Measurements from ENCODE around the gene MLN.

The MLN gene

DNA sequence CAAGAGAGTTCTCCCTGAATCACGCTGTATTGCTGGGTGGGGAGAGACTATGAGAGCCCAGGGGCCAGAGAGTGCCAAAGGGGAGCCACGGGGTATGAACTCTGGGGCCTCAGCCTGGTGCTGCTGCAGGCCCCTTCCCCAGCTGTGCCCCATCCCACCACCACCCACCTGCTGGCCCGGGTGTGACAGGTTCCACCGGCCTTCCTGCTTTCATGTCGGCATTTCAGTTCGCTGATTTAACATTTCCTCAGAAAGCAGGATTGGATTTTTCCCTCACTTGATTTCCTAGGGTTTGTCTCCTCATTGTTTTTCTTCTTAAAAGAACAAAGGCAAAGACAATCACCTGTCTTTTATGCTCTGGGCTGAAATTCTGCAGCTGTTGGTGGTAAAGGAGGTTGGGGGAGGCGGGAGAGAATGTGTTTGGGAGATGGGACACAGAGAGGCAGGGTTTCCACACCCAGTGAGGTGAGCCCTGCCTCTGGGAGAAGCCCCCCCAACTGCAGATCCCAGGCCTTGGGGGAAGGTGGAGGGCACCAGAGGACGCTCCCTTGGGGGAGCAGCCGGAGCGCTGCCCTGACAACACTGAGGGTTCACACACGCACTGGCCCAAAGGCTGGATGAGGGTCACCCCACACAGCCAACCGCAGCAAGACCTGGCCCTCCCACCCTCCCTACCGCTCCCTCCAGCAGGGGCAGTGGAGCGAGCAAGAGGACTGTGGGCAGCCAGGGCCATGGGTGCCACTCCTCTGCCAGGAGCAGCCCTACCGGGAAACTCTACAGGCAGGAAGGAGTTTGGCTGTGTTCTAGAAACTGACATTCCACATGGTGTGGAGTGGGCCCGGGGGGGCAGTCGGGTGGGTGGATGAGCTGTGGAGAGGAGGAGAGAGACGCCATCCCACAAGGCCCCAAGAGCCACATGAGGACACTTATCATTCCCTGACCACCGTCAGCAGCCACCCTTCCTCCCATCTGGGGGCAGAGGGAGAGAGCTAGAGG lies 10.5 kb upstream of the MLN start:
- DNase-seq: no peak

DNA sequence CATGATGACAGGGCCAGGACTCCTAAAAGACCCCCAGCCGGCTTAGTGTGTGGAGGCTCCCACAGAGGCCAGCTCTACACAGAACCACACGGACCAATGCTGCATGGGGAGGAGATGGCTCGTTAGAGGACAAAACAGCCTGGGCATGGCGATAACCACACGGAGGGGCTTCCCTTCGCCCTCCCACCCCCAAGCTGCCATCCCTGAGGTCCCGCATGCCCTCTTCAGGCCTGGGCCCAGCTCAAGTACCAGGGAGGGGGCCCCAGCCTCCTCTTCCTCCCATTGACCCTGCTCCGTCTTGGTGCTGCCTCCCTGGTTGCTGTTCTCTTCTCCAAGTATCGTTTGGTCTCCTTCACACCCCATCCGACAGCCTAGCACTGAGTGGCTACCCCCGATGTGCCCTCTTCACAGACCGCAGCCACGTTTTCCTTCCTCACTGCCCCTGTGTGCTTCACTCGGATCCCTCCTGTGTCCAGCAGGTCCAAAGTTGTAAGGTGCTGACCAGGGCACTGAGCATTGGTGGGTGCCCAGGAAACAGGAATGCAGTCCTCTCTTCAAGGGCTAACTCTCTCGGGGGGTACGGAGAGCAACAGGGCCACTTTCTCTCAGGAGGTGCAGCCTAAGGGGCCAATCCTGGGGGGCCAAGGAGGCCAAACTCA lies 9.6 kb upstream of the MLN start:
- no peak for DNase-seq

DNA sequence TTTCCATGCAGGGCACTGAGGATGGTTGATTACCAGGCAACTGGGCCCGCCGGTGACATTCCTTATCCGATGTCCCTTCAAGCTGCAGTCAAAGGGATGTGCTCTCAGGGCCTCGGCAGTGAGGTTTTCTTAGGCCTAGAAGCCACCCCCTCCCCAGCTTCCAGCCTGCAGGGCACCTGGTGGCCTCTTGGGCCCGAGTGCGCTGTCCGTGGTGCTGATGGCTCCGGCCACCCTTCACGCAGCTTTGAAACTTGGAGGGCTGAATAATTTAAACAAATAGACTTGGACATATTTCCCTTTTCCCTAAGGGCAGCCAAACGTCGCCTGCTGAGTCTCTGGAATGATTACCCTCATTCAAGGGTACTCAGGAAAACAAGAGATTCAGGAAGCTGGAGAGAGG lies 8.9 kb upstream of the MLN start:
- DNase-seq: peak; percentile 30

DNA sequence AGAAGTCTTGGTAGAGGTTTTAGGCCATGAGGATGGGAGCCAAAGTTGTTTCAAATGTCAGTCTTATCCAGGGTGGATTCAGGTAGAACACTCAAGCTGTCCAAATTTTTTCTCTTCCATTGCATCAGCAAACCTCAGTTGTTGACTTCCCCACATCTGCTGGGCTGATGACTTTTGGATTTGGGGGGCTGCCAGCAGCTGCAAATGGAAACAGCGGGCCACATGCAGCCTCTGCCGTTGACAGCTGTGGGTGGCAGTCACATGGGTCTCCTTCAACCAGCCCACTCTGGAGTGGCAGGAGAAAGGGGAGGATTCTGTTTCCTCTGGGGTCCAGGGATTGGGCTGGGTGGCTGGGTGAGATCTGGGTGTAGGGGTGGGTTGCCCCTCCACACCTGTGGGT lies 5.8 kb upstream of the MLN start:
- DNase-seq: no peak

DNA sequence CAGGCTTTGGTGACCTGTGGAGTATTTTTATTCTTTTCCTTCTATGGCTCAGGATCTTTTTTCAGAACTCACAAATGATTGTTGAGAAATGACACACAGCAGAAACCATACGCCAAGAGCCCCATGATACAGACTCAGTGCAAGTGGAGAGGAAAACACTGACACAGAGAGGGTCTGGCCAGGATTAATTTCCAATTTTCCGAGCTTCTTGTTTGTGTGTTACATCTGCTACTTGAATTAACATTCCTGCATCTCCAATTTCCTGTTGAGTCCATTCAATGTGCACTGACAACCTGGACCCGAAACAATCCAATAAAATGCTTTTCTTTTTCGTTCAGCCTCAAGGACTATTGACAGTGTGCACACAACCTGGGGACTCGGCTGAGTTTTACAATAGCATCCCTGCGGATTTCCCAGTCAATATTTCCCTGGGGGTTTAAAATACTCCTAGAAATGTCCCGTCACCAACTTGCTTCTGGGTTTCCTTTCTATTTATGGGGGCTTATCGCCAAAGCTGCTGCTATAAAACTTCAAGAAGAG lies 4.9 kb upstream of the MLN start:
- no peak for DNase-seq

DNA sequence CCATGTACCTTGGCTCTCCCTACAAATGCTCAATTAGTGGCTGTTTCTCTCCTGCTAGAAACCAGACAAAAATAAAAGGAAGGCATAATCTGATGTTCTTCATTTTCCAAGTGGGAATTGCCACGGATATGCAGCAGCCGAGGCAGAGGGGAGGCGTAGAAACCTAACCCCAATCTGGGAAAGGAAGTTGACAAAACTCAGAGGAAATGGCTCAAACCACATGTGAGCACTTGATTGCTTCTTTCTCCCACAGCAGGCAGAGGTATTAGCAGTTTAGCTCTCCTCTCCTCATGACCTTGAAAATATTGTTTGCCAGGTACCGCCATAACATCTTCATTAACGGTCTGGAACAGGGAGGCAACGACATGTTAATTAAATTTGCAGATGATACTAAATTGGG lies 3.8 kb upstream of the MLN start:
- no peak for DNase-seq

DNA sequence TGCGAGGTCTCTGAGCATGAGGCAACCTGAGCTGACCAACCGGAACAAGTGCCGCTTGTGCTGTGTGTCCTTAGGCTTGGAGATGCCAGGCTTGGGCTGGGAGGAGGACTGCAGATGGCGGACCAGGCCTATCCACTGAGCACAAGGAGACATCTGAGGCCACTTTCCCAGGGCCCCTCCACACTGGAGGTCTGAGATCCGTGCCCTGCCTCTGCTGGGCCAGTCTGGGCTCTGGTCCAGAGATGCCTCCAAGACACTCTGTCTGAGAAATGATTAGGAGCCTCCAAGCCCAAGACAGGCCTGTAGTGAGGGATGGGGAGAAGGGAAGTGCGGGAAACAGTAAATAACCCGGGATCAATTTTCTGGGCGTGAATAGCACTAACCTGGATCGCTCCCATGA lies 3.0 kb upstream of the MLN start:
- DNase-seq: no peak

DNA sequence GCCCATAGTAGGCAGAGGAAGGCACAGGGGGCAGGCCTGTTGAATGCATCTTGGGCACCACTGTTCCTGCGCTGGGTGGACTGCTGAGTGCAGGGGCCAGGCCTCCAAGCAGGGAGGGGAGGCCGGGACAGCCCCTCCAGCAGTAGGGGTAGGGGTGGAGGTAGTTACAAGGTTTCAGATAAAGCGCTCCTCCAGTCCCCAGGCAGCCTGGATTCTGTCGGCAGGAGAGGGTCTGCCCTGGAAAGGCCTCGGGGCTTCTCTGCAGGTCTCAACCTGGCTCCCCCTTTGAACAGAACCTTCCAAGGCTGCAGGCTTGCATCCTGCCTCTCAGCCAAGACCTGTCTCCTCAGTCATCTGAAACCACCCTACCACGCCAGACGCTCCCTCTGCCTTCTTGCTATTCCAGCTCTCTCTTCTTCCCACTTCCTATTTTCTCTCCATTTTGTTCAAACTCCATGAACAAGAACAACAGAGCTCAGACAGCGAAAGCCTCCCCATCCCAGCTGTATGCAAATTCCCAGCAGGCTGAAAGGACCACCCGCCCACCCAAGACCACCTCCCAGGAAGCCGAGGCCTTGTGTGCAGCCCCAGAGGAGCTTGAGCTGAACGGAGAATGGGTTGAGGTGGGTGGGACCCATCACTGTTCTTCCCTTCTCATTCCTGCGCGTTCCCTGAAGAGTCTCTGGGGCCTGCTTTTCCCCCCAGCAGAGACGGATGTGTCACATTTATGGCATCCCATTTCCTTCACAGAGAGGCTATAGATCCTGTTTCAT lies 1.4 kb downstream of the MLN start:
- no peak for DNase-seq

DNA sequence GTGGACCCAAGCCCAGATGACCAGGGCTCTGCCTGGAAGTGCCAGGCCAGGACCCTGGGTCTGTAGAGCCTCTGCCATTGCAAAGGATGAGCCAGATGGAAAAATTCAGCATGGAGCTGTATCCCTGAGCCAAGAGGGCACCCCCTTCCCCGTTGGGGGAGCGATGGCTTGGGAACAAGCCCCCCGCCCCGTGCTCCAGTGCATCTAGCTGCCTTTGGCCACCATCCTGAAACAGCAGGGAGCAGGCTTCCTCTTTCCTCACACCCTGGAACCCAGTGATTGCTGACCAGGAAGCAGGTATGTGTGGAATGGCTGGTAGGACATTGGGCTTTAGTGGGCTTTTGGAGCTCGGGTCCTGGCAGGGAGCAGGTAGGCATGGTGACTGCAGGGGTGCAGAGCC lies 2.2 kb downstream of the MLN start:
- no peak for DNase-seq

DNA sequence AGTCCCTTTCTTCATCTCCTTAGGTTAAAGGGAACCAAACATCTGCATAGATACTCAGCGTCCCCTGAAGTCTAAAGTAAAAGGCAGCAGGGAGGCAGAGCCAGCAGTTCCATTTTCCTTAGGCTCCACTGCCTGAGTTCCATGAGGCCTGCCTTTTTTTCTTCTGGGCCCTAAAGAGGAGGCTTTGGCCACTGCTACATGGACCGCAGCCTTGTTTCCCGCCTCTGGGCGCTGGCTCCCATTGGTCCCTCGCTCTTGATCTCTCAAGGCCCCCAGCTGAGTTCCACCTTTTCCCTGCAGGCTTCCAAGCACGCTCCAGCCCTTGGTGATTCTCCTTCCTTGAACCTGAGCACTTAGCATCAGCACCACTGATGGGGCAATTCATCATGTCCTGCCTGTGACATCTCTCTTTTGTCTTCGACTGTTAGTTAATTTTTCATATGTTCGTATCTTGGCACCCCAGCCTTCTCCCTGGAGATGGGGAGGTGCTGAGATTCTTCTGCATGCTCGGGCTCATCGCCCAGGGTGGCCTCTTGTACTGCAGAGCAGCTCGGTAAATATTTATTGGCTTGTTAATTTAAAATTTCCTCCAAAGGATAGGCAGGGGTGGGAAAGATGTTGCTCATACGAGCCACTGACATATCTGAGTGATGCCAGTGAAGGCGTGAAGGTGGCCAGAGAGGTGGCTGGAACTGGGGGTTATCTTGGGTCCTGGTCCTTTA lies 3.4 kb downstream of the MLN start:
- no peak for DNase-seq

DNA sequence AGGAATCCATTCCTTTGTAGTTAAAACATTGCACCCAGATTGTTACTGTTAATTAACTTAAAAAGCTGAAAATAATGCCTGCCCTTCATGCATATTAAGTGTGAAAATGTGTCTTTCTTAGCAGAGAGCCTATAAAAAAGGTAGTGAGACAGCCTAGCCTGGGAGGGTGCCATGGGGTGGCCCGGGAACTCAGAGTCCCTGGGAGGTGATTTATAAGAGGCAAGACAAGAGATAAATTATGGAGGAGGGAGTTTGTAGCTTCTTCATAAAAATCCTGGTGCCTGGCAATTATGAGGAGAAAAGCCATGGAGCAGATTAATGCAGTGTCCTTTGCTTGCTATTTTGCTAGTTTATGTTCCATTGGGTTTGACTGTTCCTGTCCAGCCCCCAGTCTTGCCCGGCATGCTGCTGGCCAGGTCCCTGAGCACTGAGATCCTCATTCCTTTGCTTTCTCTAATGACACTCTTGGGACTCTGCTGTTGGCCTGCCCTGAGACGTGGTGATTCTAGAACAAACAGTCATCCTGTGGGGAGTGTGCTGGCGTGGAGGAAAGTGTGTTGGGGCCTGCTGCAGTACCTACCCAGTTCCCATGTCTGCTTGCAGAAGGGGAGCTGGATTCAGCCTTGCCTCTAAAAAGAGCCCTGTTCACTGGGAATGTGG lies 4.2 kb downstream of the MLN start:
- DNase-seq: no peak

DNA sequence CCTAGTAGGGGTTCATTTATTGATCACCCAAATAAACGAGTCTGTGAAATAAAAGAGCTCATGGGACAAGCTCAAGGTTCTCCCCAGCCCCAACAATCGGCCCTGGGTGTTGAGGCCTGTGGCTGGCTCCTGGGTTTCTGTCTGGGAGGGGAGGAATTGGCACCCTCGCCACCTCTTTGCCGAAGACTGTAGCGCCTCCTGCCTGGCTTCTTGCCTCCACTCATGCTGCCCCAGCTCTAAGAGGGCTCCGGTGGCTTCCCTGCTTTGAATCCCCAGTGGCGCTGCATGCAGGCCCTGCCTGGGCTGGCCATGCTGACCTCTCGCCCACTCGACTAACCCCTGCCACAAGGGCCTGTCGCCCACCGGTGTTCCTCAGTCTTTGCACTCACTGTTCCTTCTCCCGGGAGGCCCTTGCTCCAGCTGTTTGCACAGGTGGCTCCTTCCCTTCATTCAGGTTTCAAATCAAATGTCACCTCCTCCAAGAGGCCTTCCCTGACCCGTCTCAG lies 5.4 kb downstream of the MLN start:
- DNase-seq: no peak

DNA sequence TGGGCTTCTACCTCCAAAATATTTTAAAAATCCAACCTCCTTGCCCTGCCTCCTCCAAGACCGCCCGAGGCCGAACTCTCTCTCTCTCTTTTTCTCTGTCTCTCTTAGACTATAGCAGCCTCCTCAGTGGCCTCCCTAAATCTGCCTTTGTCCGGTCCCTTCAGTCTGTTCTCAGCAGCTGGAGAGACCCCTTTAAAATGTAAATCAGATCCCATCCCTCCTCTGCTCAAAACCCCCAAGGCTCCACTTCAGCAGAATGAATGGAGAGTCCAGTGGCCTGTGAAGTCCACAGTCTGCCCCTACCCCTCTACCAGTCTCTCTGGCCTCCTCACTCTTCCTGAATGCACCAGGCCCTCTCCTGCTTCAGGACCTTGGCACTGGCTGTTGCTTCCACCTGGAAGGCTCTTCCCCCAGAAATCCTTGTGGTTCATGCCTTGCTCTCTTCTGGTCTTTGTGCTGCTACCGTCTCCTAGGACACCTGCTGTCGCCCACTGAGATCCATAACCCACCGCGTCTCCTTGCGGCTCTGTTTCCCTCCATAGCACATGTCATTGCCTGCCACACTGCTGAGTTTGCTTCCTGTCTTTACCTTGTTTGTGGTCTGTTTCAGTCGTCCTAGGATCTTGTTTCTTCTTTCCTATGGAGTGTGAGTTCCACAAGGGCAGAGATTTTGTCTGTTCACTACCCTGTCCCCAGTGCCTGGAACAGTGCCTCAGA lies 6.0 kb downstream of the MLN start:
- no peak for DNase-seq

DNA sequence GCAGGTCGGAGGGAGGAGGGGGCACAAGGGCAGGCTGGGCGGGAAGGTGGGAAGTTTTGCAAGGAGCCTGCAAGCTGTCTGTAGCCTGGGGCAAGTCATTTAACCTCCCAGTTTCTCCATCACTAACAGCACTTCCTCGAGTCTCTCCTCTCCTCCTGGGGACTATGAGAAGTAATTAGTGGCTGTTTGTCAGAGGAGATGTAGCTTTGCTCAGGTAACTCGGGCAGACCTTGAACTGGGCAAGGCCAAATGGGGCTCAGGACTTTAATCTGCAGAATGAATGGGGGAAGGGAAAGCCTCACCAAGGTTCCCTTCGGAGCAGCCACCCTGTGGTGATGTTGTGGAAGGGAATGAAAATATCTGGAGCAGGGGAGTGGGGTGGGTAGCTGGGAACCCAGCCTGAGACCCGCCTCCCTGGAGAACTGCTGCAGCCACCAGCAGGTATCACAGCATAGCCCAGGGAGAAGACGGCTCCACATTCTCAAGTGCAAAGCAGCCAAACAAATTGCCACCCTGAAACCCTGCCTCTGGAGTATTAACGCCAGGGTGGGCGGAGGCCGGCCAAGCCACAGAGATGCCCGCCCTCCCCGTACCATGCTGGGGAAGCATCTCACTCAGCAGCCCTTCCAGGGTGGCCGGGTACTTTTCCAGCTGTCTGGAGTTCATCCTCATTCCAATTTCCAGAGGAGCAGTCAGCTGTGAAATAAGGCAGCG lies 8.7 kb downstream of the MLN start:
- no peak for DNase-seq

DNA sequence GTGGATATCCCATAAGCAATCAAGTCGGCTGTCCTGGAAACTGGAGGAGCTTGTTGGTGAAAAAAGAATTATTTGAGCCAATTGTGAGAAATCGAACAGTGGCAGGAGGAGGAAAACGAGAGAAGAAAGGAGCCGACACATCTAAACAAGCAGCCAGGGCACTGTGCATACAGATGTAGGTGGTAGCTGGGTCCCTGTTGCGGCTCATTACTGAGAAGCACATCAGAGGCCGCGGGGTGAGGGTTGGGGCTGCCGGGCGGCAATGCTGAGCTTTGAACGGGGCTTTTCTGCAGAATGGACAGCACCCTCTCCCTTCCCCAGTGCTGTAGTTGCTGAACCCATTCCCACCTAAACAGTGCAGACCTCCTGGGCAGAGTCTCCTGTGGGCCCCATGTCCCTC lies 10.8 kb downstream of the MLN start:
- DNase-seq: no peak

DNA sequence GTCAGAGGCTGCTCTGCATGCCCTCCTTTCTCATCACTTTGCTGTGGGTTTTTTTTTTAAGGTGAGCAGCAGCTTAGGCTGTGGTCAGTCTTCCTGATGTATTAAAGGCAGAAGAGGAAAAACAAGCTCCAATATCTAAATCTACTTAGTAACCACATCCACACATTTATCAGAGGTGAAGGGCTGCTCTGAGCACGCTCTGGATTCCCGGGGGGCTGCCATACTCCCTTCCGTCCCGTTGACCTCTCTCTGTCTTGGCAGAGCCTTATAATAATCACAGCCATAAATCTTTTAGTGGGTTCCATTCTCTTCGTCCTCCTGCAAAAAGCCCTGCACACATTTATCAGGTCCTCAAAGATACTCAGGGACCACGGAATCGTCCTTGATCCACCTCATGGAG lies 12.2 kb downstream of the MLN start:
- DNase-seq: no peak

DNA sequence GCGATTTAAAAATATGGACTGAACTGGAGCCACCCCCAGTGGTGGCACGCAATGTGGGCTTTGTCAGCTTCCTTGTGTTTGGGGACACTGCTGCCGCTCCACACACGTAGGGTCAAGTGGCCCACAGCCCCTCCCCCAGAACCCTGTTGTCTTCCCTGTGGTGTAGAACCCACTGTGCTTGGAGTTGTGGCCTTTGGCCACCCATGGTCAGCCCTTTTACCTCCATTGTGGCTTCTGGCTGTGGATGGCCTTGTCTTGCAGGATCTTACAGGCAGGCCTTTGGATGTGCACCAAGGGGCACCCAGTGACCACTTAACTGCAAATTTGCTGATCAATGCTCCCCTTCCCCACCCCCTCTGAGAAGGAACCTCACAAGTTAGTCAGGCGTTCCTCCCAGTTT lies 12.9 kb downstream of the MLN start:
- no peak for DNase-seq

DNA sequence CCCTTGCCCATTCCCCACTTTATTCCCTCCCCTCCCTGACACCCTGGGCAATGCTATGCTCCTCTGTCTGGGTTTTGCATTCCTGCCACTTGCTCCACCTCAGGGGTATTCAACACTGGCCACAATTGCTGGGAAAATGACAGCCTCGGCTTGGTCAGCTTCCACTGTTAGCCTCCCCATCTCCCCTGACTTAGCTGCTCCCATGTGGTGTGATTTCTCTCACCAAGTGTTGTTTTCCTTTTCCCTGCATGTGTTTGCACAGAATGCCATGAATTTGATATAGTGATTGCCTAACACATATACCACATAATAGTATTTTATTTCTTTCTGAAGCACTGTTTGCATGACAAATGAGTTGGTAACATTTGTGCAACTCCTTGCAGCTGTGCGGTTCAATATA lies 13.4 kb downstream of the MLN start:
- DNase-seq: no peak

DNA sequence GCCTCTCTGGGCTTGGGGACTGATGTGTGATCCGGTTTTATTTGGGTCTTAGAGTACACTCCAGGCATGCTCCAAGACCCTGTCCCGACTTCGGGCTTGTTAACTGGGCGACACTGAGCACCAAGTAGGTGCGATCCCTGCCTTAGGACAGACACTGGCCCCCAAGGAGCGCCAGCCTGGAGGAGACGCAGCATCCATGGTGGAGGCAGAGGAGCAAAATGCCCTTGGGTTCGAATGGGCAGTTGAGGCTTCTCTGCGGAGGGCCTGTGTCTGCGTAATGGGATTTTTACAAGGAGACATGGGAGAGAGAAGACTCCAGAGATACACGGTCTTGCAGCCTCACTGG lies 14.3 kb downstream of the MLN start:
- no peak for DNase-seq

DNA sequence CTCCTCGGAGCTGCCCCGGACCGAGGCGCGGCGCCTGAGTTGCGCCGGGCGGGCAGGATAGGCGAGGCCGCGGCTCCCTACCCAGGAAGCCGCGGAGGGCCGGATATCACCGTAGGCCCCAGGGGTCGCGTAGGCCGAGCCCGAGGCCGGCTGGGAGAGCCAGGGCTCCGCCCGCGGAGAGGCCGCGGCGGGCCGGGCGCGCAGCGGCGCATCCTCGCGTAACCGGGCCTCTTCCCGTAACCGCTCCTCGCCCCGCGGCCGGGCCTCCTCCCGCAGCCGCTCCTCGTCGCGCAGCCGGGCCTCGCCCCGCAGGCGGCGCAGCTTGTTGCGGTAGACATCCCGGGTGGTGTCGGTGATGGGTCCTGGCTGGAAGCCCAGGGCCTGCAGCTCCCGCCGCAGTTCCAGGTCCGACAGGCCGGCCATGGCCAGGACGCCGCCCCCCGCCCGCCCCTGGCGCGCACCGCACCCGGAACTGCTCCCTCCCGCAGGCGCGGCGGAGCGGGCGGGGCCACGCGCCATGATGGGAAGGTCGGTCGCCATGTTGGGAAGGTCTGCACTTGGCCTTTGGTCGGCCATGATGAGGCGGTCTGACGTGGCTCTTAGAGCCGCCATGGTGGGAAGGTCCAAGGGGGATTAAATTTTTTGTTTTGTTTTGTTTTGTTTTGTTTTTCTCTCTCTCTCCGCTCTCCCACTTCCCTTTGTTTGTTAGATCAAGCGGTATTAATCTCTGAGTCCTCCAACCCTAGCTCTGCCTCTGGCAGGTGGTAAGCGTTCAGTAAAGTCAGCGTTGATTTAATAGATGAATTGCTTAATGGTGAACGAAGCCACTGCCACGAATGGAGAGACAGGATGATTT lies 14.9 kb downstream of the MLN start, which contains the start of gene LEMD2:
Gene LEMD2, minus strand, starts transcription at position 437 of the 856 bp plus-strand sequence. Its CDS starts 14 bp downstream, at position 423.
- peak; percentile 90 for DNase-seq
